Putamen (tissue), 1 donor: Measurements from ENCODE around the gene FFAR3.
"Not testable (repeated sequence)": the region's sequence is repeated elsewhere in the genome, so short reads cannot be mapped to it uniquely, and the experiment has no call there.

ENCODE experiments used
- DNase-seq: peaks from one replicate; pipeline ENCODE4 v3.0.0-alpha.2; 2016; ENCODE audit warnings: low spot score

Gene FFAR3

DNA sequence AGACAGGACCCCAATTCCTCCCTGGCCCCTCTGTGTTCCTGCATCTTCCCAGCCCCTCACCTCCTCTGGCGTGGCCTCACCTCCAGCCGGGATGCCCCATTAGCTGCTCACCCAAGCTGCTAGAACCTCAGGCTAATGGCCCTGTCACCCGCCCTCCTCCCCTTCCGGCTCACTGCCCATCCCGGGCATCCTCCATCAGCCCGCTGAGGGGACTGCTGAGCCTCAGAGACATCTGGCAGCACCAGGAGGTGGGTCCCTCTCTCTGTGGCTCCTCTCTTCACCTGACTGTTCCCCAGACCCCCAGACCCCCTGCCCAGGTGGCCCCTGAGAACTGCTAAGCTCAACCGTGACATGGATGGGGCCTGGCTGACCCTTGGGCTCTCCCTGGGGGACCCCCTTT is 7.7 kb upstream of the FFAR3 start:
- no peak for DNase-seq

DNA sequence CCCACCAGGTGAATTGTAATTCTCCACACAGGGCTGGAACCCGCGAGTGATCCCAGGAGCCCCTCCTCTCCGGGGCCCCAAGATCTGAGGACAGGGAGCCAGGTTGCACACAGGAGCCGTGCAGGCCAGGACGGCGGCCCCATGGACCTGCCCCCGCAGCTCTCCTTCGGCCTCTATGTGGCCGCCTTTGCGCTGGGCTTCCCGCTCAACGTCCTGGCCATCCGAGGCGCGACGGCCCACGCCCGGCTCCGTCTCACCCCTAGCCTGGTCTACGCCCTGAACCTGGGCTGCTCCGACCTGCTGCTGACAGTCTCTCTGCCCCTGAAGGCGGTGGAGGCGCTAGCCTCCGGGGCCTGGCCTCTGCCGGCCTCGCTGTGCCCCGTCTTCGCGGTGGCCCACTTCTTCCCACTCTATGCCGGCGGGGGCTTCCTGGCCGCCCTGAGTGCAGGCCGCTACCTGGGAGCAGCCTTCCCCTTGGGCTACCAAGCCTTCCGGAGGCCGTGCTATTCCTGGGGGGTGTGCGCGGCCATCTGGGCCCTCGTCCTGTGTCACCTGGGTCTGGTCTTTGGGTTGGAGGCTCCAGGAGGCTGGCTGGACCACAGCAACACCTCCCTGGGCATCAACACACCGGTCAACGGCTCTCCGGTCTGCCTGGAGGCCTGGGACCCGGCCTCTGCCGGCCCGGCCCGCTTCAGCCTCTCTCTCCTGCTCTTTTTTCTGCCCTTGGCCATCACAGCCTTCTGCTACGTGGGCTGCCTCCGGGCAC is 6.7 kb upstream of the FFAR3 start:
- DNase-seq, result no peak

DNA sequence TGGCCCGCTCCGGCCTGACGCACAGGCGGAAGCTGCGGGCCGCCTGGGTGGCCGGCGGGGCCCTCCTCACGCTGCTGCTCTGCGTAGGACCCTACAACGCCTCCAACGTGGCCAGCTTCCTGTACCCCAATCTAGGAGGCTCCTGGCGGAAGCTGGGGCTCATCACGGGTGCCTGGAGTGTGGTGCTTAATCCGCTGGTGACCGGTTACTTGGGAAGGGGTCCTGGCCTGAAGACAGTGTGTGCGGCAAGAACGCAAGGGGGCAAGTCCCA is 6.1 kb upstream of the FFAR3 start:
- DNase-seq, result no peak

DNA sequence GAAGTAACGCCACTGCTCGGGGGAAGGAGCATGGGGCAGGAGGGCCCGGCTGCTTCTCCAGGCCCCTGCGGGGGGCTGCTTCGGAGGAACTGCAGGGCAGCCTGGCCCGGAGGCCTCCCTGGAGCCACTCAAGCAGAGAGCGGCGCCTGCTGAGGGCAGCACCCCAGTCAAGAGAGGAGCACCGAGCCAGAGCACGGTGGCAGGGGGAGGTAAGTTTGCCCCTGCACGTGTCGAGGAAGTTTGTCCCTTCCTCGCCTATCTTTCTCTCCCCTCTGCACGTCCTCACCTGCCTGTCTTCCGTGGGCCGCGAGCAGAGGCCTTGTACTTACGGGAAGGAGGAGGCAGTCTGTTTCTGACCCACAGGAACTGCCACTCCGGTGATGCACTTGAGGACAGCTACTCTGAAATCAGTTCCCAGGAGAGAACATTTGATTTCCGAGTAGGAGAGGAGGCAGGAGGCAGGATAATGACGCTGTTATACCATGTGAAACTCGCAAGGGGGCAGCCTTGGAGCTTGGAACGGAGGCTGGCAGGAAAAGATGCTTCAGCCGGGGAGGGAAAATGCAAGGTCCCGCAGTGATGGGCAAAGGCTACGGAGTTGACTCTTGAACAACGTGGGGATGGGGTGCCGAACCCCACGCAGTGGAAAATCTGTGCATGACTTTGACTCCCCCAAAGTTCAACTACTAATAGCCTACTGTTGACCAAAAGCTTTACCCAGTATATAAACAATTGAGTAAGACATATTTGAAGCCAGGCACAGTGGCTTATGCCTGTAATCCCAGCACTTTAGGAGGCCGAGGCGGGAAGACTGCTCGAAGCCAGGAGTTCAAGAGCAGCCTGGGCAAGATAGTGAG is 5.6 kb upstream of the FFAR3 start:
- DNase-seq, result peak; percentile 81

DNA sequence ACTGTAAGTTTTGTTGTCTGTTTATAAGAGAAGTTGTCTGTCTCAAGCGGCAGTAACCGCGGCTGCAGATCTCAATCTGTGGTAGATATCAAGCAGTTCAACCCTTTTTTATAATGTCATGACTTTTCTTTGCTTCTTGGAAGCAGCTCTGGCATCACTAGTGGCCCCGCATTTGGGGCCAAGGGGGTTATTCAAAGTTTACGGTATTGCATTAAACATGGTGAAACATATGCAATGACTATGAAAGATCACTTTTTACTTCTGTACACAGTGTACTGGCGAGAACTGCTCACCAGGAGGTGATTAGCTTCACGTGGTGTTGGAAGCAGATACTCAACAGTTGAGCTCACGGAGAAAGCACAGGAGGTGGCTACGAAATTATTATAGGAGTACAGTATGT is 4.6 kb upstream of the FFAR3 start:
- no peak for DNase-seq

DNA sequence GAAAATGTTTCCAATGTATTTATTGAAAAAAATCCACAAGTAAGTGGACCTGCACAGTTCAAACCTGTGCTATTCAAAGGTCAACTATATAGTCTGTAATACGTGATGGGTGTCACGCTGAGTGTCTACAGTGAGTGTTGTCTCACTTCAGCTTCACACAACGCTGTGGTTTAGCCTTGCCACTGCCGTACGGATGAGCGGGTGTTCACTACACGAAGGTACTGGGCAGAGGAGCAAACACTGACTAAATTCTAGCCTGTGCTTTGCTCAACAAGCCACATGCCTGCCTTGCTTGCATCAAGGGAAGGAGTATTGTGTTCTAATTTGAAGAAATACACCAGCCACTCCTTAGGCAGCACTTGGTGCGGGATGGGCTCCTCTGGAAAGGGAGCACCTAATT is 3.4 kb upstream of the FFAR3 start:
- no peak for DNase-seq

DNA sequence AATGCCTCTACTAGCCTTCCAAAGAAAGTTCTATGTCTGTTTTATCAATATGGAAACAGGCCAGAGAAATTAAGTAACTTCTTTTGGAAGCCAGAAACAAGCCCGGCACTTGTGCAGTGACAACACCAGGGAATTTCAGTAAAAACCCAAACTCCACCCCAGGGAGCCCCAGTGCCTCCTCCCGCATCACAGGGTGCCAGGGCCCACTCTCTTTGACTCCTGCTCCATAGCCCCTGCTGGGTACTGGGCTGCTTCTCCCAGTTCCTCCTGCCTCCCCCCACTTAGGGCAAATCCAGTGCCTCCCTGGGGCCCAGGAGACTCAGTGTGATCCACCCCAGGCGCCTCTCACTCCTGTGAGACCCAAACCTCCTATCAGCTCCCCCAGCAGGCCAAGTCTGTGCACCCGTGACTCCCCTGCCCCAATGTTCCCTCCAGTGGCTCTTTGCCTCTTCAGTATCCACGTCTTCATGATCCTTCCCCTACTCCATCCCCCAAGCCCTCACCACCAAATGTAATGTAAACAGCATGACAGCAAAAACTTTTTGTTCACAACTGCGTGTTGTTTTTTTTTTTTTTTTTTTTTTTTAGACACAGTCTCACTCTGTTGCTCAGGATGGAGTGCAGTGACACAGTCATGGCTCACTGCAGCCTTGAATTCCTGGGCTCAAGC is 2.3 kb upstream of the FFAR3 start:
- no peak for DNase-seq

DNA sequence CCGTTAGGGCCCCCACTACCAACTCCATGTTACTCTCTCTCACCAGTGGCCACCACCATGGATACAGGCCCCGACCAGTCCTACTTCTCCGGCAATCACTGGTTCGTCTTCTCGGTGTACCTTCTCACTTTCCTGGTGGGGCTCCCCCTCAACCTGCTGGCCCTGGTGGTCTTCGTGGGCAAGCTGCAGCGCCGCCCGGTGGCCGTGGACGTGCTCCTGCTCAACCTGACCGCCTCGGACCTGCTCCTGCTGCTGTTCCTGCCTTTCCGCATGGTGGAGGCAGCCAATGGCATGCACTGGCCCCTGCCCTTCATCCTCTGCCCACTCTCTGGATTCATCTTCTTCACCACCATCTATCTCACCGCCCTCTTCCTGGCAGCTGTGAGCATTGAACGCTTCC is 574 bp downstream of the FFAR3 start:
- DNase-seq, result not testable (repeated sequence)

DNA sequence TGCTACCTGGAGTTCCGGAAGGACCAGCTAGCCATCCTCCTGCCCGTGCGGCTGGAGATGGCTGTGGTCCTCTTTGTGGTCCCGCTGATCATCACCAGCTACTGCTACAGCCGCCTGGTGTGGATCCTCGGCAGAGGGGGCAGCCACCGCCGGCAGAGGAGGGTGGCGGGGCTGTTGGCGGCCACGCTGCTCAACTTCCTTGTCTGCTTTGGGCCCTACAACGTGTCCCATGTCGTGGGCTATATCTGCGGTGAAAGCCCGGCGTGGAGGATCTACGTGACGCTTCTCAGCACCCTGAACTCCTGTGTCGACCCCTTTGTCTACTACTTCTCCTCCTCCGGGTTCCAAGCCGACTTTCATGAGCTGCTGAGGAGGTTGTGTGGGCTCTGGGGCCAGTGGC is 1.1 kb downstream of the FFAR3 start:
- not testable (repeated sequence) for DNase-seq

DNA sequence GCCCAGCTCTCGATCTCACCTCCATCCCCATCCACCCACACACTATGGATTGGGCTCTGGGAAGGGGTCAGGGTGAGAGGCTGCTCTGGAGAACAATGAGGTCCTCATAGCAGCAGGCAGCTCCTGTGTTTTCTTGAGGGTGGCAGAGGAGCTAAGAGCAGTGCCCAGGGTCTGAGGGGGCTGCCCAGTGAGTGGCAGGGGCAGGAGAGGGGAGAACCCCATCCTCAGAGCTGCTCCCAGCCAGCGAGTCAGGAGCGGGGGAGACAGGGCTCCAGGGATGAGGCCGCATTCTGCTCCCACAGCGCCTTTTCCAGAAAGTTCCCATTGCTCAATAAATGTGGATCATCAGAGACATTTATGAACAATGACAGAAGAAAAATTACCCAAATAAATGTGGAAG is 1.8 kb downstream of the FFAR3 start:
- DNase-seq, result not testable (repeated sequence)

DNA sequence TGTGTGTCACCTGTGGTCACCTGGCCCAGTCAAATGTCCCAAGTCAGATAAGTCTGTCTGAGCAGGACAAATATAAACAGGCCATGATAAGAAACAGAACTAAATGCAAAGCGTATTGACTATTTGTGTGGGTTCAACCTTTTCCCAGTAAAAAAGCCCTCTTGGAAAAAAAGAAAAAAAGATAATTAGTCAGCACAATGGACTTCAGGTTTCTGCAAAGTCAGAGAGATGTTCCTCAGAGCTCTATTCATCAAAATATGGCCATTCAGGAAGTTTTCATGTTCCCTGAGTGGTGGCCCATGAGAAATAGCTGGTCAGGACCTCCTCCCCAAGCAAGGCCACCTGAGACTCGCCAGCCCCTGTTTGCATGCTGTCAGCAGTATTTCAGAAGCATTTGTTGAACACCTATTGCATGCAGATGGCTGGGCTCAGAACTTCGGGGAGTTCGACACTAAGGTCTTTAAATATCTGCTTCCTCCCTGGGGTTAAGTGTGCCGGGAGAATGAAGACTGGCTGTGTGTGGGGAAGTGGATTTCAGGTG is 2.7 kb downstream of the FFAR3 start:
- DNase-seq, result no peak

DNA sequence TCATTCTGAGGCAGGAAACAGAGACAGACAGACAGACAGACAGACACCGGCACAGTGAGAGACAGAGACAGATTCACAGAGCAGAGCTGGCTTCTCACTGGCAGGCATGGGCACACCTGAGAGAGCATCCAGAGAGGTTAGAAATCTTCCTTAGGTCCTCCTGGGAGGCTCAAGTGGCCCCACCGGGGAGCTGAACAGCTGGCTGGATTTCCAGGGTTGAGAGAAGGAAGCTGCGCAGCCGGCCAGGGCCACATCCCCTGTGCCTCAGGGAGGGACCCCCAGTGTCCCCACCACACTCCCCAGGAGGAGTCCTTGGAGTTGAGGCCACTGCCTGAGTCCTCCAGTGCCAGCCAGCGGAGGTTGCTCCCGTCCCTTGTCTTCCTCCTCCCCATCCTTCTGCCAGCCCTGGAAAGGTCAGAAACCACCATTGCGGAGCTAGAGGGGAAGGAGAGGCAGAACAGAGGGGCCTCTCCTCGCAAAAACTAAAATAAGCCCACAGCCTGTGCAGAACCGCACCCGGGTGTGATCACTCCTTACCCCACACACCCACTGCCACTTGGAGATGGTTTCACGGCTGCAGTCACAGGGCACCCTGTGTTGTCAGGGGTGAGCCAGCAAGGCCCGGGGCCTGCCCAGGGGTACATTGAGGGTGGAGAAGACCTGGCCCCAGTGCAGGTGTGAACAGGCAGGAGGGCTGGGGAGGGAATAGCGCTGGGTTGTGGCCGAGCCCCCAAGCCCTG is 4.2 kb downstream of the FFAR3 start:
- DNase-seq, result no peak

DNA sequence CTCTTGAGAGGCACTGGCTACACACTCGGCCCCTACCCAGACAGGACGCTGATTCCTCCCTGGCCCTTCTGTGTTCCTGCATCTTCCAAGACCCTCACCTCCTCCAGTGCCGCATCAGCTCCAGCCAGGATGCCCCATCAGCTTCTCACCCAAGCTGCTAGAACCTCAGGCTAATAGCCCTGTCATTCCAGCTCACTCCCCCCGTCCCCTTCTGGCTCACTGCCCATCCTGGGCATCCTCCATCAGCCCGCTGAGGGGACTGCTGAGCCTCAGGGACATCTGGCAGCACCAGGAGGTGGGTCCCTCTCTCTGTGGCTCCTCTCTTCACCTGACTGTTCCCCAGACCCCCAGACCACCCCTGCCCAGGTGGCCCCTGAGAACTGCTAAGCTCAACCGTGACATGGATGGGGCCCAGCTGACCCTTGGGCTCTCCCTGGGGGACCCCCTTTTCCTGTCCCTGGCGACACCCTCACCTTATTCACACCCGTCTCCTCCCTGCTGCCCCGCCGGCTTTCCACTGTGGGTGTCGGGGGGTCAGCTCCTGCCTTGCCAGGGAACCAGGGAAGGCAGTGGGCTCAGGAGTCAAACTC is 4.8 kb downstream of the FFAR3 start:
- no peak for DNase-seq

DNA sequence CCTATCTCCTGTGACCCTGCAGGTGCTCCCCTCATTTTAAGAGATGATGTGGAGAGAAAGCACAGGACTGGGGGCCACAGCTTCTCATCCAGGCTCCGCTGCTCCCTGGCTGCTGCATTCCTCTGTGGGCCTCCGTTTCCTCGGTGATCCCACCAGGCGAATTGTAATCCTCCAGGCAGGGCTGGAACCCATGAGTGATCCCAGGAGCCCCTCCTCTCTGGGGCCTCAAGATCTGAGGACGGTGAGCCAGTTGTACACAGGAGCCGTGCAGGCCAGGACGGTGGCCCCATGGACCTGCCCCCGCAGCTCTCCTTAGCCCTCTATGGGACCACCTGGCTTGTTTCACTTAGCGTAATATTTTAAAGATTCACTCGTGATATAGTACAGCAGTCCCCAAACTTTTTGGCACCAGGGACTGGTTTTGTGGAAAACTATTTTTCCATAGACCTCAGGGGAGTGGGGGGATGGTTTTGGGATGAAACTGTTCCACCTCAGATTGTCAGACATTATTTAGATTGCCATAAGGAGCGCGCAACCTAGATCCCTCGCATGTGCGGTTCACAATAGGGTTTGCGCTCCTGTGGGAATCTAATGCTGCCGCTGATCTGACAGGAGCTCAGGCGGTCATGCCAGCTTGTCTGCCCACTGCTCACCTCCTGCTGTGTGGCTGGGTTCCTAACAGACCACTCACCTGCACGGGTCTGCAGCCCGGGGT is 5.6 kb downstream of the FFAR3 start:
- no peak for DNase-seq

DNA sequence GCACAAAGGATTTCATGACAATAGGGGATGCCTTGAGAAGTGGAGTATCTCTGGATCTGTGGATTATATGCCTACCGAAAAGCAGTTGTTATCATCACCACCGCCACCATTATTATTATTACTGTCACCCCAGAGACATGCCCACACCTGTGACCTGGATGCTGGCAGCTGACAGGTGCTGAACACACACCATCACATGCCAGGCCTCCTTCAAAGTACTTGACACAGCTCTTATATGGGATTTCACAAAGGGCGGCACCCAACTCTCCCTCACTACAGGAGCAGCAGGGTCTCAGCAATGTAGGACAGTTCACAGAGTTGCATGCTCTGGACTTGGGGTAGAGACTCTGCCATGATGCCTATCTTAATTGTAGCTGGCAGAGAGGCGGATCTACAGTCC is 7.0 kb downstream of the FFAR3 start:
- DNase-seq, result no peak

DNA sequence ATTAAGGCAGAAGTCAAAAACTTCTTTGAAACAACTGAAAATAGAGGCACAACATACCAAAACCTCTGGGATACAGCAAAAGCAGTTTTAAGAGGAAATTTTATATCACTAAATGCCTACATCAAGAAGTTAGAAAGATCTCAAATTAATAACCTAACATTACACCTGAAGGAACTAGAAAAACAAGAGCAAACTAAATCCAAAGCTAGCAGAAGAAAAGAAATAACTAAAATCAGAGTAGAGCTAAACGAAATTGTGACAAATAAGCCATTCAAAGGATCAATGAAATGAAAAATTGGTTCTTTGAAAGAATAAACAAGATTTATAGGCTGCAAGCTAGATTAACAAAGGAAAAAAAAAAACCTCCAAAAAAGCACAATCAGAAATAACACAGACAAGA is 10.1 kb downstream of the FFAR3 start:
- no peak for DNase-seq

DNA sequence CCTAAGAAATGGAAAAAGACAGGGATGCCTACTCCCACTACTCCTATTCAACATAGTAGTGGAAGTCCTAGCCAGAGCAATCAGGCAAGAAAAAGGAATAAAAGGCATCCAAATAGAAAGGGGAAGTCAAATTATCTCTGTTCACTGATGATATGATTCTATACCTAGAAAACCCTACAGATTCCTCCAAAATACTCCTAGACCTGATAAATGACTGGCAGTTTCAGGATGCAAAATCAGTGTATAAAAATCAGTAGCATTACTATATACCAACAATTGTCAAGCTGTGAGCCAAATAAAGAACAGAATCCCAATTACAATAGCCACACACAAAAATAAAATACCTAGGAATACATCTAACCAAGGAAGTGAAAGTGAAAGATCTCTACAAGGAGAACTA is 11.3 kb downstream of the FFAR3 start:
- no peak for DNase-seq

DNA sequence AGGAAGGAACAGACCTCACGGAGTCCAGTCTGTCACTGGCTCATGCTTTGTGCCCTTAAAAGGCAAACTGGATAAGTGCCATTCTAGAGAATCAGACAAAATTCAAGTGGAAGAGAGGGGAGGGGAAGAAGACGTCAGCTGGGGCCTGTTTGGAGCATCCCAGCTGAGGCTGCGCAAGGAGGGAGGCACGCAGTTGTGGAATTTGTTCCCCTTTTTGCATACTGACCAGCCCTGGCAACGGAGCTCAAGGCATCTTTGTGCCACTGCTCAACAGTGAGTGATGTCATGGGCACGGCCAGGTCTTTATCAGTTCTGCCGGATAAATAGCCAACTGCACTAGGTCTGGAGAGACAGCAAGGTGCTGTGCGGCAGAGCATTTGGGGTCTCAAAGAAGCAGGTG is 12.5 kb downstream of the FFAR3 start, which contains the start of gene GPR42:
Gene GPR42, plus strand, starts transcription at position 347 of the 400 bp plus-strand sequence. CDS start 292 bp downstream, outside the sequence.
- DNase-seq, result no peak

DNA sequence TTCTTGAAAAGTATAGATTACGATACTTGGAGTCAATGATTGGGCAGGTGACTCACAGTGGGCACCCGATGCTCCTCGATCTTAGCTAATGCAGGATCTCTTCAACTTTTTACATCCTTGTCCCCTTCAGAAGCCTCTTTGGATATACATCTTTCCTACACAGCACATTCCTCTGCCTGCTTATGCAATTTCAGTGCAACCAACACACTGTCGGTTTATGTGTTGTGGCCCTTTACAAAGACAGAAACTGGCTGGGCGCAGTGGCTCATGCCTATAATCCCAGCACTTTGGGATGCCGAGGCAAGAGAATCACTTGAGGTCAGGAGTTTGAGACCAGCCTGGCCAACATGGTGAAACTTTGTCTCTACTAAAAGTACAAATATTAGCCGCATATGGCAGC is 15.2 kb downstream of the FFAR3 start:
- DNase-seq, result no peak

DNA sequence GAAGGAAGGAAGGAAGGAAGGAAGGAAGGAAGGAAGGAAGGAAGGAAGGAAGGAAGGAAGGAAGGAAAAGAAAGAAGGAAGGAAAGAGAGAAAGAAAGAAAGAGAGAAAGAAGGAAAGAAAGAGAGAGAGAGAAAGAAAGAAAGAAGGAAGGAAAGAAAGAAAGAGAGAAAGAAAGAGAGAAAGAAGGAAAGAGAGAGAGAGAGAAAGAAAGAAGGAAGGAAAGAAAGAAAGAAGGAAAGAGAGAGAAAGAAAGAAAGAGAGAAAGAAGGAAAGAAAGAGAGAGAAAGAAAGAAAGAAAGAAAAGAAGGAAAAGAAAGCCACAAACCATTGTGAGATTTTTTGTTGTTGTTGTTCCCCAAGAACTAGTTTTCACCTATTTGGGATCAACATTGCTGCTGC is 15.8 kb downstream of the FFAR3 start:
- not testable (repeated sequence) for DNase-seq
